ENCODE measurements around the gene PEX16.

PEX16 gene

GRCh38 chr11:45936511-45937054 lies 18.9 kb upstream of the PEX16 start:
- H3K9me3 Mint-ChIP-seq, result no peaks in the 10 kb centered on the region
- H3K4me3 Mint-ChIP-seq, result no peak overlapping the region
- intact Hi-C loops (cut with micrococcal nuclease), result loop anchor here (10.0 kb wide), 1 partner anchor 52 kb away; the partner anchor contains the start of gene MAPK8IP1
- no peak overlapping the region for H3K27ac Mint-ChIP-seq
- peaks cover 49% of the 10 kb centered on the region for H3K4me1 Mint-ChIP-seq (ENCODE audit: low read depth)
- peaks cover 7% of the 10 kb centered on the region for H3K27me3 Mint-ChIP-seq
- peaks cover 70% of the 10 kb centered on the region for H3K36me3 Mint-ChIP-seq (ENCODE audit: low read depth)

- Mint-ChIP-seq H3K4me3 (no peak overlapping the region), H3K9me3 (no peaks in the 10 kb centered on the region), H3K27me3 (peaks cover 15% of the 10 kb centered on the region), H3K27ac (no peak overlapping the region), H3K36me3 (ENCODE audit: low read depth) (peaks cover 69% of the 10 kb centered on the region), H3K4me1 (ENCODE audit: low read depth) (peaks cover 59% of the 10 kb centered on the region)
- intact Hi-C loops (cut with micrococcal nuclease), result loop anchor here (10.0 kb wide), 1 partner anchor 51 kb away; the partner anchor contains the start of gene MAPK8IP1
Observed at GRCh38 chr11:45935349-45936064, 17.8 kb upstream of the PEX16 start.

- H3K27me3 Mint-ChIP-seq, result peaks cover 19% of the 10 kb centered on the region
- H3K27ac Mint-ChIP-seq, result no peak overlapping the region
- intact Hi-C loops (cut with micrococcal nuclease), result loop anchor here (10.0 kb wide), 1 partner anchor 50 kb away; the partner anchor contains the start of gene MAPK8IP1
- H3K4me1 Mint-ChIP-seq (ENCODE audit: low read depth), result peaks cover 67% of the 10 kb centered on the region
- H3K36me3 Mint-ChIP-seq (ENCODE audit: low read depth), result peaks cover 72% of the 10 kb centered on the region
- H3K9me3 Mint-ChIP-seq, result no peaks in the 10 kb centered on the region
- H3K4me3 Mint-ChIP-seq, result no peak overlapping the region
Observed at GRCh38 chr11:45934580-45935318, 17.1 kb upstream of the PEX16 start.

- Mint-ChIP-seq H3K9me3 (no peaks in the 10 kb centered on the region), H3K4me3 (peak overlapping the region; percentile 52), H3K27ac (no peak overlapping the region), H3K27me3 (peaks cover 19% of the 10 kb centered on the region), H3K4me1 (ENCODE audit: low read depth) (peaks cover 71% of the 10 kb centered on the region), H3K36me3 (ENCODE audit: low read depth) (peaks cover 68% of the 10 kb centered on the region)
- intact Hi-C loops (cut with micrococcal nuclease), result loop anchor here (10.0 kb wide), 1 partner anchor 49 kb away; the partner anchor contains the start of gene MAPK8IP1
Observed at GRCh38 chr11:45933846-45934579, 16.3 kb upstream of the PEX16 start.

- no peak overlapping the region for H3K27ac Mint-ChIP-seq
- H3K36me3 Mint-ChIP-seq (ENCODE audit: low read depth), result peaks cover 62% of the 10 kb centered on the region
- H3K9me3 Mint-ChIP-seq, result no peaks in the 10 kb centered on the region
- intact Hi-C loops (cut with micrococcal nuclease), result loop anchor here (10.0 kb wide), 1 partner anchor 48 kb away; the partner anchor contains the start of gene MAPK8IP1
- H3K4me1 Mint-ChIP-seq (ENCODE audit: low read depth), result peaks cover 71% of the 10 kb centered on the region
- peak overlapping the region; percentile 52 for H3K4me3 Mint-ChIP-seq
- H3K27me3 Mint-ChIP-seq, result peaks cover 21% of the 10 kb centered on the region
Observed at GRCh38 chr11:45933131-45933831, 15.6 kb upstream of the PEX16 start.

GRCh38 chr11:45932217-45932616 lies 14.5 kb upstream of the PEX16 start:
- Mint-ChIP-seq H3K27ac (no peak overlapping the region), H3K4me3 (no peak overlapping the region), H3K4me1 (ENCODE audit: low read depth) (peaks cover 71% of the 10 kb centered on the region), H3K9me3 (no peaks in the 10 kb centered on the region), H3K27me3 (peaks cover 21% of the 10 kb centered on the region), H3K36me3 (ENCODE audit: low read depth) (peaks cover 51% of the 10 kb centered on the region)
- intact Hi-C loops (cut with micrococcal nuclease), result loop anchor here (10.0 kb wide), 1 partner anchor 47 kb away; the partner anchor contains the start of gene MAPK8IP1

GRCh38 chr11:45931739-45932138 lies 14.1 kb upstream of the PEX16 start:
- no peak overlapping the region for H3K27ac Mint-ChIP-seq
- peaks cover 21% of the 10 kb centered on the region for H3K27me3 Mint-ChIP-seq
- H3K4me1 Mint-ChIP-seq (ENCODE audit: low read depth), result peaks cover 68% of the 10 kb centered on the region
- intact Hi-C loops (cut with micrococcal nuclease), result loop anchor here (10.0 kb wide), 1 partner anchor 47 kb away; the partner anchor contains the start of gene MAPK8IP1
- H3K36me3 Mint-ChIP-seq (ENCODE audit: low read depth), result peaks cover 46% of the 10 kb centered on the region
- H3K4me3 Mint-ChIP-seq, result no peak overlapping the region
- H3K9me3 Mint-ChIP-seq, result no peaks in the 10 kb centered on the region

GRCh38 chr11:45930951-45931570 lies 13.4 kb upstream of the PEX16 start:
- H3K4me3 Mint-ChIP-seq, result no peak overlapping the region
- H3K36me3 Mint-ChIP-seq (ENCODE audit: low read depth), result peaks cover 42% of the 10 kb centered on the region
- no peaks in the 10 kb centered on the region for H3K9me3 Mint-ChIP-seq
- intact Hi-C loops (cut with micrococcal nuclease), result loop anchor here (10.0 kb wide), 1 partner anchor 46 kb away; the partner anchor contains the start of gene MAPK8IP1
- H3K4me1 Mint-ChIP-seq (ENCODE audit: low read depth), result peaks cover 65% of the 10 kb centered on the region
- no peak overlapping the region for H3K27ac Mint-ChIP-seq
- peaks cover 26% of the 10 kb centered on the region for H3K27me3 Mint-ChIP-seq

- peak overlapping the region; percentile 58 for H3K27ac Mint-ChIP-seq
- H3K9me3 Mint-ChIP-seq, result no peaks in the 10 kb centered on the region
- peaks cover 28% of the 10 kb centered on the region for H3K27me3 Mint-ChIP-seq
- H3K4me3 Mint-ChIP-seq, result peak overlapping the region; percentile 22
- intact Hi-C loops (cut with micrococcal nuclease), result loop anchor here (10.0 kb wide), 1 partner anchor 45 kb away; the partner anchor contains the start of gene MAPK8IP1
- peaks cover 41% of the 10 kb centered on the region for H3K36me3 Mint-ChIP-seq (ENCODE audit: low read depth)
- peaks cover 57% of the 10 kb centered on the region for H3K4me1 Mint-ChIP-seq (ENCODE audit: low read depth)
Observed at GRCh38 chr11:45930031-45930794, 12.5 kb upstream of the PEX16 start.

GRCh38 chr11:45929486-45930030 lies 11.9 kb upstream of the PEX16 start:
- intact Hi-C loops (cut with micrococcal nuclease), result loop anchor here (1.0 to 10.0 kb wide), 2 partner anchors 9 to 45 kb away; partner anchors contain the start of gene MAPK8IP1
- Mint-ChIP-seq H3K4me3 (no peak overlapping the region), H3K27ac (peak overlapping the region; percentile 58), H3K9me3 (no peaks in the 10 kb centered on the region), H3K4me1 (ENCODE audit: low read depth) (peaks cover 51% of the 10 kb centered on the region), H3K36me3 (ENCODE audit: low read depth) (peaks cover 34% of the 10 kb centered on the region), H3K27me3 (peaks cover 32% of the 10 kb centered on the region)

GRCh38 chr11:45928535-45929215 lies 11.0 kb upstream of the PEX16 start:
- Mint-ChIP-seq H3K4me3 (no peak overlapping the region), H3K27me3 (peaks cover 39% of the 10 kb centered on the region), H3K27ac (no peak overlapping the region), H3K36me3 (ENCODE audit: low read depth) (peaks cover 26% of the 10 kb centered on the region), H3K4me1 (ENCODE audit: low read depth) (peaks cover 42% of the 10 kb centered on the region), H3K9me3 (no peaks in the 10 kb centered on the region)
- intact Hi-C loops (cut with micrococcal nuclease), result loop anchor here (1.0 kb wide), 1 partner anchor 8 kb away; no protein-coding TSS in a partner anchor

Data from dendritic cell treated with granulocyte-macrophage colony-stimulating factor and Interleukin-4, amounts not matched to agents 40 ng/mL and 50 ng/mL, for 4 days (primary cell).